ENCODE measurements around the gene IGF2.

DNA sequence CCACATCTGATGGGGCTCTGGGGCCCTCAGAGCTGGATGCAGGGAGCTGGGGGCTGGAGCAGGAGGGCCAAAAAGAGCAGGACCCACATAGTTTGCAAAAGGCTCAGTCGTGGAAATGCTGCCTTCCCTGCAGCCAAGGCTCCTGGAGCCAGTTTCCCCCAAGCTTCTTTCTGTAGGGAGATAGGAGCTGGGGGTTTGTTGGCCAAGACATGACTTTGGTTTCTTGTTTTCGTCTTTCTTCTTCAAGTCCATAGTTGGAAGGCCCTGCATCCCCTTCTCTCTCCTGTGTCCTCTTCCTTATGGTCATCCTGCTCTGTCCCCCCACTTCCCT is 36.3 kb downstream of the IGF2 start:
- TF ChIP-seq POLR2A (IDR thresholded peaks at IDR 0.05; ENCODE audit: low read depth, low read length), result no peak
- no peak for TF ChIP-seq CHD4 (IDR thresholded peaks at IDR 0.05)
- TF ChIP-seq HCFC1 (IDR thresholded peaks at IDR 0.05; ENCODE audit: low read length), result no peak
- TF ChIP-seq, protein P1, sequence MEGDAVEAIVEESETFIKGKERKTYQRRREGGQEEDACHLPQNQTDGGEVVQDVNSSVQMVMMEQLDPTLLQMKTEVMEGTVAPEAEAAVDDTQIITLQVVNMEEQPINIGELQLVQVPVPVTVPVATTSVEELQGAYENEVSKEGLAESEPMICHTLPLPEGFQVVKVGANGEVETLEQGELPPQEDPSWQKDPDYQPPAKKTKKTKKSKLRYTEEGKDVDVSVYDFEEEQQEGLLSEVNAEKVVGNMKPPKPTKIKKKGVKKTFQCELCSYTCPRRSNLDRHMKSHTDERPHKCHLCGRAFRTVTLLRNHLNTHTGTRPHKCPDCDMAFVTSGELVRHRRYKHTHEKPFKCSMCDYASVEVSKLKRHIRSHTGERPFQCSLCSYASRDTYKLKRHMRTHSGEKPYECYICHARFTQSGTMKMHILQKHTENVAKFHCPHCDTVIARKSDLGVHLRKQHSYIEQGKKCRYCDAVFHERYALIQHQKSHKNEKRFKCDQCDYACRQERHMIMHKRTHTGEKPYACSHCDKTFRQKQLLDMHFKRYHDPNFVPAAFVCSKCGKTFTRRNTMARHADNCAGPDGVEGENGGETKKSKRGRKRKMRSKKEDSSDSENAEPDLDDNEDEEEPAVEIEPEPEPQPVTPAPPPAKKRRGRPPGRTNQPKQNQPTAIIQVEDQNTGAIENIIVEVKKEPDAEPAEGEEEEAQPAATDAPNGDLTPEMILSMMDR (IDR thresholded peaks at IDR 0.05 in 2 of 3, conservative IDR thresholded peaks at IDR 0.05 in 1 of 3; ENCODE audit: control insufficient read depth in 2 of 3, extremely low read depth in 1 of 3, insufficient read depth in 1 of 3, low read depth in 3 of 3, low read length in 3 of 3), result no peak
- TF ChIP-seq ZNF207 (IDR thresholded peaks at IDR 0.05; ENCODE audit: borderline replicate concordance), result no peak
- TF ChIP-seq NFXL1 (IDR thresholded peaks at IDR 0.05; ENCODE audit: borderline replicate concordance), result no peak
- TF ChIP-seq MYC (IDR thresholded peaks at IDR 0.05; ENCODE audit: insufficient read depth, insufficient read length, insufficient replicate concordance, low read length, severe bottlenecking), result no peak

Measured in GM12878 (cell line).